Activated CD8-positive, alpha-beta memory T cell treated with anti-CD3 and anti-CD28 coated beads for 36 hours (primary cell): ENCODE data around the gene SRD5A3. TPM values are rescaled to one million over a fixed set of nuclear protein-coding genes. Genes with fewer than 3 reads are reported as not detected.

Experiments used
- CTCF ChIA-PET: fragments of 350-600 bp; sonication (Branson Sonifier 250); formaldehyde crosslinking; loops from one replicate; lab custom pipeline; 2021; ENCODE audit warnings: antibody characterized with exemption; lab: Charles Lee
- POLR2A ChIA-PET: fragments of 350-600 bp; sonication (Branson Sonifier 250); formaldehyde crosslinking; loops from one replicate; lab custom pipeline; 2021; ENCODE audit warnings: antibody characterized with exemption; lab: Charles Lee
- total RNA-seq, 2 experiments: library from RNA; stranded (reverse); gene quantifications; one replicate each; pipeline ENCODE4 v1.2.3, GENCODE V29; 2021

SRD5A3 gene
- total RNA-seq, 2 experiments from 2014 or later, result 25.9 to 27.7 TPM

DNA sequence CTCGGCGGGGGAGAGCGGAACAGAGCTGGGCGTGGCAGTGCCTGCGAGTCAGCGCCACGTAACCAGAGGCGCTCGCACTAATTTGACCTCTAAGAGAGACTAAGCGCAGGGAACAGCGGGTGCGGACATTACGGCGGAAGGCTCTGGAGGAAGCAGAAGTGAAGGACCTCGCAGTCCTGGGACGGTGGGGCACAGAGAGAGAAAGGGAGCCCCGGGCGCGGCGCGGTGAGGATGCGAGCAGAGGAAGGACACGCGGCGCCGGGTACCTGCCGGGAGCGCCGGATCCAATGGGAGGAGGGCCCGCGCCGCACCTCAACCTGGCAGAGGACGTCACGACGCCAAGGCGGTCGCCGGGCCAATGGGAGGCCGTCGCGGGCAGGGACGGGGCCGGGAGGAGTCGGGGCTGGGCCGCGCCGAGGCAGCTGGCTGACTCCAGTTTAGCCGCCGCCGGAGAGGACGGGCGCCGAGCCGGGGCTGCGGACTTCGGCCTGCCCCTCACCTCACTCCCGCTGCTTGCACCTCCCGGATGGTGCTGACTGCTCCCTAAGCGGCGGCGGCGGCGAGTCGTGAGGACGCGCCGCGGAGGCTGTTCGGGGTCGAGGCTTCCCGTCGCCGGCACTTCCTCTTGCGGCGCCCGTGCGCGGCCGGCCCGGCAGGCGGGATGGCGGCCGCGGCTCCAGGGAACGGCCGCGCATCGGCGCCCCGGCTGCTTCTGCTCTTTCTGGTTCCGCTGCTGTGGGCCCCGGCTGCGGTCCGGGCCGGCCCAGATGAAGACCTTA lies 49.7 kb downstream of the SRD5A3 start, which contains the start of gene TMEM165:
TSS of gene TMEM165 (plus strand) at position 429 of the 779 bp plus-strand sequence. CDS start at position 662, 233 bp downstream.
- CTCF ChIA-PET, result interaction anchor here (0.6 to 1.9 kb wide), 8 partner anchors 9 to 553 kb away, joined by 3 to 5 read pairs (median 3); partner anchors contain the start of genes CEP135, CLOCK and SRD5A3
- POLR2A ChIA-PET, result interaction anchor here (0.6 to 2.6 kb wide), 5 partner anchors 37 to 1576 kb away, joined by 3 to 15 read pairs (median 5); partner anchors contain the start of genes CLOCK and SRD5A3

GRCh38 chr4:55396308-55397125 lies 50.5 kb downstream of the SRD5A3 start:
- CTCF ChIA-PET, result interaction anchor here (0.6 to 1.9 kb wide), 4 partner anchors 30 to 238 kb away, joined by 3 to 5 read pairs (median 3); partner anchors contain the start of gene CLOCK

GRCh38 chr4:55397126-55397436 lies 51.0 kb downstream of the SRD5A3 start:
- CTCF ChIA-PET, result interaction anchor here (0.6 to 1.9 kb wide), 2 partner anchors 150 to 239 kb away, joined by 3 to 5 read pairs; partner anchors contain the start of gene CLOCK
- POLR2A ChIA-PET, result interaction anchor here (0.6 to 2.6 kb wide), 3 partner anchors 49 to 990 kb away, joined by 4 to 15 read pairs (median 4); partner anchors contain the start of gene SRD5A3

More at GRCh38 chr4:55396308-55397125, 50.5 kb downstream of the SRD5A3 start:
- POLR2A ChIA-PET, result interaction anchor here (0.6 to 2.6 kb wide), 4 partner anchors 49 to 841 kb away, joined by 3 to 15 read pairs (median 6); partner anchors contain the start of genes CLOCK and SRD5A3

GRCh38 chr4:55397520-55398321 lies 51.7 kb downstream of the SRD5A3 start:
- ChIA-PET CTCF (no interaction called here), POLR2A (interaction anchor here (0.6 to 1.0 kb wide), 2 partner anchors 48 to 989 kb away, joined by 4 read pairs; no protein-coding TSS in a partner anchor)

DNA sequence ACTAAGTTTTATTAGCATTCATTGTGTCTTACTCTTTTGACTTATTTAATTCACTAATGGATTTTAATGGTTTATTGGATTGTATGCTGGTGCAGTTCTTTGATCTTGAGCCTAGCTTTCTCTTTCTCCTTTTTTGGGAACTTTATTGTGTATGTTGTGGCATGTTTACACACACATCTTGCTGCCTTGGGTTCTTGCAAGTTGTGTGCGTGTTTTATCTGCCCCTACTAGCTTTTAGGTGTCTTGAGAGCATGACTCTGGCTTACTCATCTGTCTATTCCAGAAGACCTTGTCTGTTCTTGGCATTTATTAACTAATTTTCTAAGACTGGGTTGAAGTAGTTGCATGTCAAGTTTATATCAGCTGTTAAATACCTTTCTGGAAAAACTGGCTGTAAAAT lies 52.4 kb downstream of the SRD5A3 start:
- ChIA-PET POLR2A (no interaction called here), CTCF (no interaction called here)

- ChIA-PET POLR2A (no interaction called here), CTCF (interaction anchor here (1.1 kb wide), 1 partner anchor 147 kb away, joined by 3 read pairs; no protein-coding TSS in a partner anchor)
These were observed 52.9 kb downstream of the SRD5A3 start for GRCh38 chr4:55398966-55399365.

- ChIA-PET CTCF (interaction anchor here (1.1 kb wide), 1 partner anchor 146 kb away, joined by 3 read pairs; no protein-coding TSS in a partner anchor), POLR2A (interaction anchor here (0.7 kb wide), 1 partner anchor 54 kb away, joined by 4 read pairs; no protein-coding TSS in a partner anchor)
These were observed 53.5 kb downstream of the SRD5A3 start for GRCh38 chr4:55399581-55399980.

DNA sequence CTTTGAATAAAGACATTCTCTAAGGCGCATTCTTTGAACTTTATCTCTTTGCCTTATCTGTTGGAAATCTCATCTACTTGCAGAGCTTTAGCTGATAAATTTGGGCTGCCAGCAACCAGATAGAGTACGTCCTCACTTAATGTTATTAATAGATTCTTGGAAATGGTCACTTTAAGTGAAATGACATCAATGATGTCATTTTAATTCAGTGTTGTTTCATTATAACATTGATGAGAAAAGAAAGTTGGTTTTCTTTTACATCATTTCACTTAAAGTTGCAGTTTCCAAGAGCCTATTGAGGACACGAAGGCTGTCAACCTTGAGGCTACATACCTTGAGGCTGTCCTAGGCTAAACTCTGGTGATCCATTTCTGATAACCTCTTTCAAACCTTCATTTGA lies 59.0 kb downstream of the SRD5A3 start:
- CTCF ChIA-PET, result no interaction called here
- POLR2A ChIA-PET, result no interaction called here

DNA sequence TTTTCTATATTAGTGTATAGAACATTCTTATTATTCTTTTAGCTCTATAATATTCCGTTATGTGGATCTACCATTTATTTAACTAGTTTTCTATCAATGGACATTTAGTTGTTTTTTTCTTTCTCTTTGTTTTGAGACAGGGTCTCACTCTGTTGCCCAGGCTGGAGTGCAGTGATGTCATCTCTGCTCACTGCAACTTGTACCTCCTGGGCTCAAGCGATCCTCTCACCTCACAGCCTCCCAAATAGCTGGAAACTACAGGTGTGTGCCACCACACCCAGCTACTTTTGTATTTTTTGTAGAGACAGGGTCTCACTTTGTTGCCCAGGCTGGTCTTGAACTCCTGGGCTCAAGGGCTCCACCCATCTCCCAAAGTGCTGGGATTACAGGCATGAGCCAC lies 60.5 kb downstream of the SRD5A3 start:
- POLR2A ChIA-PET, result no interaction called here
- CTCF ChIA-PET, result interaction anchor here (0.9 to 1.2 kb wide), 2 partner anchors 11 to 93 kb away, joined by 3 read pairs; partner anchors contain the start of gene TMEM165

GRCh38 chr4:55407119-55407518 lies 61.1 kb downstream of the SRD5A3 start:
- CTCF ChIA-PET, result interaction anchor here (1.2 kb wide), 1 partner anchor 12 kb away, joined by 3 read pairs; the partner anchor contains the start of gene TMEM165
- POLR2A ChIA-PET, result no interaction called here

DNA sequence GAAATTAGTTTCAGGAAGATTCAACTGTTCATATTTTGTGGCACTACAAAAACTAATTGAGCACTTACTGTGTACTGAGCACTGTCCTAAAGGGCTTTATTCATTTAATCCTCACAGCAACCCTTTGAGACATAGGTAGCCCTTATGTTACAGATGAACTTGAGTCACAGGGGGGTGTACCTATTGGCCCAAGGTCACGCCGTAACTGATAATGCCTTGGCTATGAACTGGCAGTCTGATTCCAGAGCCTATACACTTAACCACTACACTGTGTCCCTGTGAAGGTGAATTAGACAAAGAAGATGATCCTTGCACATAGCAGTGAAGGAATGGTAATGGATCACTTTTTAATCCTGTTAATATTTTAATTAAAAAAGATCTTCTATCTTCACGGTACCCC lies 61.7 kb downstream of the SRD5A3 start:
- ChIA-PET CTCF (no interaction called here), POLR2A (no interaction called here)

DNA sequence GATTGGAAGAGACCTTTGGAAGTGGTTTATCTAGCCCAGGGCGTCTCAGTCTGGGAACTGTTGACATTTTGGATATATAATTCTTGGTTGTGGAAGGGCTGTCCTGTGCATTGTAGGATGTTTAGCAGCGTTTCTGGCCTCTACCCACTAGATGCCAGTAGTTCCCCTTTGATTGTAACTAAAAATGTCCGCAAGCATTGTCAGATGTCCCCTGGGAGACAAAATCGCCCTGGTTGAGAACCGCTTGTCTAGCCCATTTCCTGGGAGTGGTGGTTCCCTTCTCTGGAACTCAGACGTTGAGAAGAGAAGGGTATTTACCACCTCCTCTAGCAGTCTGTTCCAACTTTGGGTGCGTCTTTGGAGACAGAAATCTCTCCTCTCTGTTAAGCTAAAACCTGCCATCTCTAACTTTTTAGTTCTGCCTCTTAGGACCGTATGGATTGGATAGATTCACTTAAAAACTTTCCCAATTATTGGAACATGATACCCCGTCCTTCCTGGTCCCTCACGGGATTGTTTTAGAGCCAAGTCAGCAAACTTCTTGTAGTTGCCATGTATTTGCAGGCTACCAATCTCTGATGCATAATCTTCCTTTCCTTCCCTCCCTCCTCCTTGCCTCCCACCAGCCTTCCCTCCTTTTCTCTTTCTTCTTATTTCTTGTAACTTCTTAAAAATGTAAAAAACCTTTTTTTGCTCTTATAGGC lies 63.6 kb downstream of the SRD5A3 start:
- ChIA-PET POLR2A (no interaction called here), CTCF (no interaction called here)

- ChIA-PET POLR2A (no interaction called here), CTCF (no interaction called here)
These were observed 64.4 kb downstream of the SRD5A3 start for GRCh38 chr4:55410431-55410830.

- POLR2A ChIA-PET, result no interaction called here
- CTCF ChIA-PET, result no interaction called here
These were observed 65.6 kb downstream of the SRD5A3 start for GRCh38 chr4:55411621-55412020.

DNA sequence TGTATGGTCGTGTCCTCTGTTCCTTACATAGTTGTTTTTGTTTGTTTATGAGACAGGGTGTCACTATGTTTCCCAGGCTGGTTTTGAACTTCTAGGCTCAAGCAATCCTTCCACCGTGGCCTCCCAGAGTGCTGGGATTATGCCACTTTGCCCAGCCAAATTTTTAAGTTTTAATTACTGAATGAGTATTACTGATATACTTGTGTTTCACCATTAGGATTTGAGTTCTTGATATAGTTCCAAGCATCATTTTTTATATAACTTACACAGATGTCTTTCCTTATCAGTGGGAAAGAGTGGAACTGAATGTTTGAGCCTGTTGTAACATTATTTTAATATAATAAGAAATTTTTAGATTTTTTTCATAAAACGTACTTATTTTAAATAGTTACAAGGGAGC lies 70.1 kb downstream of the SRD5A3 start:
- ChIA-PET CTCF (no interaction called here), POLR2A (no interaction called here)
